Peyer's patch (tissue), 4 donors: ENCODE measurements around the gene CEL. TPM values are rescaled to one million over a fixed set of nuclear protein-coding genes. Genes with fewer than 3 reads are reported as not detected.

Experiments used
- DNase-seq, 3 donors: peaks; one replicate each; pipeline ENCODE4 v3.0.0-alpha.2; 2017 to 2019
- H3K27ac ChIP-seq, 4 donors: fragments of 200-600 bp; sonication (generic); one replicate each; pipeline ENCODE4 v1.5.1; 2016 to 2019
- H3K27me3 ChIP-seq, 2 donors: fragments of 200-600 bp; sonication (generic); one replicate each; pipeline ENCODE4 v1.5.1; 2019
- H3K36me3 ChIP-seq, 3 donors: fragments of 200-600 bp; sonication (generic); one replicate each; pipeline ENCODE4 v1.5.1; 2016 to 2019
- H3K4me1 ChIP-seq, 4 donors: fragments of 200-600 bp; sonication (generic); one replicate each; pipeline ENCODE4 v1.5.1; 2016 to 2019
- H3K4me3 ChIP-seq, 4 donors: fragments of 200-600 bp; sonication (generic); 1 replicate in 3 of 4; 2 replicates in 1 of 4; pipeline ENCODE4 v1.5.1; 2016 to 2019; ENCODE audit warnings: mild to moderate bottlenecking in 1 of 4
- H3K9me3 ChIP-seq, 4 donors: fragments of 200-600 bp; sonication (generic); one replicate each; pipeline ENCODE4 v1.5.1; 2016 to 2019; ENCODE audit warnings: mild to moderate bottlenecking in 1 of 4
- POLR2A ChIP-seq, 2 donors: fragments of 450-650 bp; IDR thresholded peaks; one replicate each; pipeline ENCODE4 v1.5.1; 2017; ENCODE audit warnings: antibody characterized with exemption in 2 of 2, mild to moderate bottlenecking in 2 of 2, moderate library complexity in 2 of 2
- total RNA-seq, 4 donors: library from RNA; depleted of rRNA; stranded (reverse); fragments of >200 nt; gene quantifications; one replicate each; pipeline ENCODE4 v1.1.0, GENCODE V29; 2016
- TF ChIP-seq, protein P1 (sequence below), 6 experiments: fragments of 450-650 bp in 4 of 6; fragments of 200-600 bp in 2 of 6; sonication (generic) in 1 of 6; IDR thresholded peaks; one replicate each; pipeline ENCODE4 v1.5.1; 2017 to 2019; ENCODE audit warnings: antibody characterized with exemption in 6 of 6, mild to moderate bottlenecking in 3 of 6, moderate library complexity in 1 of 6

CEL gene
- total RNA-seq, 4 donors from 2014 or later = 1.6 to 9.1 (median 5.8) TPM

- H3K27me3 ChIP-seq = no peaks in the 10 kb centered on the region
- H3K36me3 ChIP-seq = peaks cover 0 to 14% (median 0%) of the 10 kb centered on the region in 3 donors
- DNase-seq = peak in 2 of 3 donors; percentile 33 to 42
- no peak for TF ChIP-seq POLR2A (IDR thresholded peaks at IDR 0.05)
- peak overlapping the region; percentile 44 to 92 (median 65) for H3K27ac ChIP-seq
- no peaks in the 10 kb centered on the region for H3K9me3 ChIP-seq
- H3K4me3 ChIP-seq = no peak overlapping the region
- peaks cover 16 to 82% (median 71%) of the 10 kb centered on the region in 4 donors for H3K4me1 ChIP-seq
Observed at GRCh38 chr9:133115604-133116345, 54.0 kb downstream of the CEL start.

GRCh38 chr9:133116346-133117231, 54.8 kb downstream of the CEL start:
- DNase-seq = peak in 1 of 3 donors; percentile 79
- Histone ChIP-seq H3K27me3 (no peaks in the 10 kb centered on the region), H3K9me3 (no peaks in the 10 kb centered on the region), H3K36me3 (peaks cover 0 to 6% (median 0%) of the 10 kb centered on the region in 3 donors), H3K4me3 (no peak overlapping the region), H3K27ac (peak overlapping the region in 3 of 4 donors; percentile 47 to 92 (median 69)), H3K4me1 (peaks cover 16 to 85% (median 71%) of the 10 kb centered on the region in 4 donors)
- TF ChIP-seq POLR2A (IDR thresholded peaks at IDR 0.05) = no peak
- TF ChIP-seq, protein P1, sequence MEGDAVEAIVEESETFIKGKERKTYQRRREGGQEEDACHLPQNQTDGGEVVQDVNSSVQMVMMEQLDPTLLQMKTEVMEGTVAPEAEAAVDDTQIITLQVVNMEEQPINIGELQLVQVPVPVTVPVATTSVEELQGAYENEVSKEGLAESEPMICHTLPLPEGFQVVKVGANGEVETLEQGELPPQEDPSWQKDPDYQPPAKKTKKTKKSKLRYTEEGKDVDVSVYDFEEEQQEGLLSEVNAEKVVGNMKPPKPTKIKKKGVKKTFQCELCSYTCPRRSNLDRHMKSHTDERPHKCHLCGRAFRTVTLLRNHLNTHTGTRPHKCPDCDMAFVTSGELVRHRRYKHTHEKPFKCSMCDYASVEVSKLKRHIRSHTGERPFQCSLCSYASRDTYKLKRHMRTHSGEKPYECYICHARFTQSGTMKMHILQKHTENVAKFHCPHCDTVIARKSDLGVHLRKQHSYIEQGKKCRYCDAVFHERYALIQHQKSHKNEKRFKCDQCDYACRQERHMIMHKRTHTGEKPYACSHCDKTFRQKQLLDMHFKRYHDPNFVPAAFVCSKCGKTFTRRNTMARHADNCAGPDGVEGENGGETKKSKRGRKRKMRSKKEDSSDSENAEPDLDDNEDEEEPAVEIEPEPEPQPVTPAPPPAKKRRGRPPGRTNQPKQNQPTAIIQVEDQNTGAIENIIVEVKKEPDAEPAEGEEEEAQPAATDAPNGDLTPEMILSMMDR (IDR thresholded peaks at IDR 0.05) = no peak

- TF ChIP-seq POLR2A (IDR thresholded peaks at IDR 0.05) = peak in 1 of 2 donors; percentile 22
- TF ChIP-seq, protein P1 (IDR thresholded peaks at IDR 0.05) = no peak
- DNase-seq = peak in 1 of 3 donors; percentile 64
- Histone ChIP-seq H3K27me3 (no peaks in the 10 kb centered on the region), H3K4me3 (no peak overlapping the region), H3K36me3 (no peaks in the 10 kb centered on the region), H3K4me1 (peaks cover 24 to 90% (median 67%) of the 10 kb centered on the region in 4 donors), H3K27ac (peak overlapping the region in 3 of 4 donors; percentile 47 to 92 (median 69)), H3K9me3 (no peaks in the 10 kb centered on the region)
Observed at GRCh38 chr9:133117271-133118178, 55.7 kb downstream of the CEL start.

- Histone ChIP-seq H3K27ac (peak overlapping the region in 2 of 4 donors; percentile 69 to 92), H3K27me3 (no peaks in the 10 kb centered on the region), H3K9me3 (no peaks in the 10 kb centered on the region), H3K36me3 (no peaks in the 10 kb centered on the region), H3K4me3 (no peak overlapping the region), H3K4me1 (peaks cover 28 to 90% (median 61%) of the 10 kb centered on the region in 4 donors)
- no peak for TF ChIP-seq POLR2A (IDR thresholded peaks at IDR 0.05)
- TF ChIP-seq, protein P1 (IDR thresholded peaks at IDR 0.05) = no peak
- DNase-seq = no peak
Observed at GRCh38 chr9:133118179-133118520, 56.4 kb downstream of the CEL start.

- no peak for DNase-seq
- Histone ChIP-seq H3K4me1 (peaks cover 25 to 90% (median 57%) of the 10 kb centered on the region in 4 donors), H3K27ac (peak overlapping the region in 2 of 4 donors; percentile 88 to 92), H3K9me3 (no peaks in the 10 kb centered on the region), H3K27me3 (no peaks in the 10 kb centered on the region), H3K36me3 (no peaks in the 10 kb centered on the region), H3K4me3 (peak overlapping the region in 1 of 4 donors; percentile 90)
- TF ChIP-seq, protein P1 (IDR thresholded peaks at IDR 0.05) = no peak
- TF ChIP-seq POLR2A (IDR thresholded peaks at IDR 0.05) = no peak
Observed at GRCh38 chr9:133118568-133118967, 56.8 kb downstream of the CEL start.
